ENCODE data around the gene GSC2. TPM values are rescaled to one million over a fixed set of nuclear protein-coding genes. Genes with fewer than 3 reads are reported as not detected.

GSC2 gene
- total and polyA plus RNA-seq, 9 donors: not detected

GRCh38 chr22:19175602-19176174 is 25.6 kb upstream of the GSC2 start:
- H3K27ac ChIP-seq: no peak overlapping the region
- peaks cover 9% of the 10 kb centered on the region for H3K4me1 ChIP-seq (ENCODE audit: insufficient read depth)
- WGBS, 3 donors: 67 to 76% (median 68%) methylated on average over 14 to 21 of the region's 21 CpGs
- peak in 1 of 5 donors; percentile 36 for DNase-seq
- no peaks in the 10 kb centered on the region for H3K27me3 ChIP-seq
- TF ChIP-seq POLR2A (IDR thresholded peaks at IDR 0.05): no peak
- TF ChIP-seq CTCF (IDR thresholded peaks at IDR 0.05): no peak
- TF ChIP-seq EP300 (IDR thresholded peaks at IDR 0.05): no peak
- no peaks in the 10 kb centered on the region for H3K9me3 ChIP-seq
- intact Hi-C loops (cut with DNase I): loop anchor here in 1 of 4 donors (5.0 kb wide), 1 partner anchor 117 kb away; the partner anchor contains the start of gene CLTCL1
- no peaks in the 10 kb centered on the region for H3K36me3 ChIP-seq
- no peak overlapping the region for H3K4me3 ChIP-seq

GRCh38 chr22:19175026-19175601 is 25.0 kb upstream of the GSC2 start:
- Histone ChIP-seq H3K9me3 (no peaks in the 10 kb centered on the region), H3K4me1 (ENCODE audit: insufficient read depth) (peaks cover 12% of the 10 kb centered on the region), H3K27me3 (no peaks in the 10 kb centered on the region), H3K36me3 (no peaks in the 10 kb centered on the region), H3K4me3 (no peak overlapping the region), H3K27ac (no peak overlapping the region)
- intact Hi-C loops (cut with DNase I): loop anchor here in 1 of 4 donors (5.0 kb wide), 1 partner anchor 117 kb away; the partner anchor contains the start of gene CLTCL1
- TF ChIP-seq CTCF (IDR thresholded peaks at IDR 0.05): no peak
- no peak for TF ChIP-seq EP300 (IDR thresholded peaks at IDR 0.05)
- no peak for TF ChIP-seq POLR2A (IDR thresholded peaks at IDR 0.05)
- 54 to 57% (median 55%) methylated on average over 6 to 7 of the region's 7 CpGs for WGBS, 3 donors
- peak in 1 of 5 donors; percentile 30 for DNase-seq

GRCh38 chr22:19174106-19175025 is 24.3 kb upstream of the GSC2 start:
- Histone ChIP-seq H3K36me3 (no peaks in the 10 kb centered on the region), H3K9me3 (no peaks in the 10 kb centered on the region), H3K27ac (no peak overlapping the region), H3K27me3 (no peaks in the 10 kb centered on the region), H3K4me3 (no peak overlapping the region), H3K4me1 (ENCODE audit: insufficient read depth) (peaks cover 17% of the 10 kb centered on the region)
- TF ChIP-seq EP300 (IDR thresholded peaks at IDR 0.05) (no peak), POLR2A (IDR thresholded peaks at IDR 0.05) (no peak), CTCF (IDR thresholded peaks at IDR 0.05) (no peak)
- 34 to 40% (median 37%) methylated on average over 14 of the region's 14 CpGs for WGBS, 3 donors
- DNase-seq: peak in 1 of 5 donors; percentile 56
- intact Hi-C loops (cut with DNase I): loop anchor here in 1 of 4 donors (5.0 kb wide), 1 partner anchor 118 kb away; the partner anchor contains the start of gene CLTCL1

Measured in ovary (tissue), 9 donors.